Neural cell (in vitro differentiated cells): ENCODE results near the gene PTPRK. TPM values are rescaled to one million over a fixed set of nuclear protein-coding genes. Genes with fewer than 3 reads are reported as not detected.

Experiments used
- H2AFZ ChIP-seq: fragments of 200-600, 300-800 bp; sonication (generic), shearing (Covaris generic); 2 replicates; pipeline ENCODE4 v1.6.0; 2014; ENCODE audit warnings: low read depth, mild to moderate bottlenecking, antibody characterized with exemption, low read length, moderate library complexity
- H3F3A ChIP-seq: fragments of 200-600 bp; shearing (Covaris generic); 2 replicates; pipeline ENCODE4 v1.6.1; 2016; ENCODE audit warnings: mild to moderate bottlenecking, moderate library complexity, mixed read lengths, antibody characterized with exemption, low read length; ENCODE audit not compliant: insufficient read depth, poor library complexity, severe bottlenecking
- H3K27ac ChIP-seq: fragments of 200-600, 300-800 bp; sonication (generic), shearing (Covaris generic); 2 replicates; pipeline ENCODE4 v1.5.1; 2014; ENCODE audit warnings: mild to moderate bottlenecking, low read length, moderate library complexity
- H3K27me3 ChIP-seq: fragments of 300-800, 200-600 bp; sonication (generic), shearing (Covaris generic); 2 replicates; pipeline ENCODE4 v1.6.0; 2014; ENCODE audit warnings: mild to moderate bottlenecking, low read depth, low read length, moderate library complexity; ENCODE audit not compliant: insufficient read depth
- H3K36me3 ChIP-seq: fragments of 300-800, 200-600 bp; sonication (generic), shearing (Covaris generic); 2 replicates; pipeline ENCODE4 v1.5.1; 2014; ENCODE audit warnings: mild to moderate bottlenecking, antibody characterized with exemption, low read length, moderate library complexity; ENCODE audit not compliant: insufficient read depth
- H3K4me2 ChIP-seq: fragments of 300-800, 200-600 bp; sonication (generic), shearing (Covaris generic); 2 replicates; pipeline ENCODE4 v1.6.0; 2014; ENCODE audit warnings: mild to moderate bottlenecking, low read length
- H3K4me3 ChIP-seq: fragments of 300-800, 200-600 bp; sonication (generic), shearing (Covaris generic); 2 replicates; pipeline ENCODE4 v1.5.1; 2014; ENCODE audit warnings: mild to moderate bottlenecking, low read length, moderate library complexity
- H3K79me2 ChIP-seq: fragments of 200-600 bp; shearing (Covaris generic); replicated peaks from 2 replicates; pipeline ENCODE4 v1.6.0; 2014; ENCODE audit warnings: mild to moderate bottlenecking, low read length, moderate library complexity; ENCODE audit not compliant: insufficient read depth
- H3K9ac ChIP-seq: fragments of 300-800, 200-600 bp; sonication (generic), shearing (Covaris generic); 2 replicates; pipeline ENCODE4 v1.6.1; 2016; ENCODE audit warnings: mild to moderate bottlenecking, low read length, mixed read lengths
- H3K9me2 ChIP-seq: fragments of 200-600 bp; shearing (Covaris generic); 2 replicates; pipeline ENCODE4 v1.6.1; 2016; ENCODE audit warnings: mild to moderate bottlenecking, low read length, mixed read lengths; ENCODE audit not compliant: insufficient read depth
- H3K9me3 ChIP-seq: fragments of 200-600, 300-800 bp; sonication (generic), shearing (Covaris generic); 2 replicates; pipeline ENCODE4 v1.6.1; 2016; ENCODE audit warnings: mild to moderate bottlenecking, mixed run types, low read length, moderate library complexity, mixed read lengths
- H4K20me1 ChIP-seq: fragments of 200-600 bp; shearing (Covaris generic); 2 replicates; pipeline ENCODE4 v1.6.1; 2016; ENCODE audit warnings: mild to moderate bottlenecking, mixed run types; ENCODE audit not compliant: insufficient read depth
- CTCF ChIP-seq: fragments of 450-650 bp; IDR thresholded peaks from 2 replicates; pipeline ENCODE4 v1.5.1; 2014; ENCODE audit warnings: antibody characterized with exemption, mild to moderate bottlenecking, moderate library complexity; ENCODE audit not compliant: poor library complexity, severe bottlenecking
- EP300 ChIP-seq: fragments of 450-650 bp; conservative IDR thresholded peaks from 2 replicates; pipeline ENCODE4 v1.6.1; 2014; ENCODE audit warnings: antibody characterized with exemption, mild to moderate bottlenecking, moderate library complexity; ENCODE audit not compliant: poor library complexity, severe bottlenecking
- EZH2 ChIP-seq: fragments of 200-600, 300-800 bp; shearing (Covaris generic), sonication (generic); IDR thresholded peaks from 2 replicates; pipeline ENCODE4 v1.6.1; 2014; ENCODE audit warnings: antibody characterized with exemption, low read length, borderline replicate concordance, mild to moderate bottlenecking; ENCODE audit not compliant: insufficient read depth, poor library complexity, severe bottlenecking
- MXI1 ChIP-seq: fragments of 450-650 bp; conservative IDR thresholded peaks from 2 replicates; pipeline ENCODE4 v1.6.1; 2014; ENCODE audit warnings: antibody characterized with exemption, mild to moderate bottlenecking; ENCODE audit not compliant: poor library complexity, severe bottlenecking
- POLR2AphosphoS5 ChIP-seq: IDR thresholded peaks from 2 replicates; pipeline ENCODE4 v1.6.1; 2012
- RAD21 ChIP-seq: fragments of 450-650 bp; conservative IDR thresholded peaks from 2 replicates; pipeline ENCODE4 v1.6.1; 2014; ENCODE audit warnings: antibody characterized with exemption, mild to moderate bottlenecking, moderate library complexity
- REST ChIP-seq: IDR thresholded peaks from 2 replicates; pipeline ENCODE4 v1.6.1; 2012; ENCODE audit warnings: borderline replicate concordance
- SMC3 ChIP-seq: fragments of 450-650 bp; conservative IDR thresholded peaks from 2 replicates; pipeline ENCODE4 v1.6.1; 2014; ENCODE audit warnings: antibody characterized with exemption, mild to moderate bottlenecking, moderate library complexity; ENCODE audit not compliant: poor library complexity
- TAF1 ChIP-seq: IDR thresholded peaks from 2 replicates; pipeline ENCODE4 v1.6.1; 2012; ENCODE audit warnings: low read depth
- polyA plus RNA-seq: library from polyadenylated mRNA; depleted of rRNA; stranded (reverse); fragments of >200 nt; gene quantifications from 2 replicates; pipeline ENCODE4 v1.2.3, GENCODE V29; 2014

Gene PTPRK
- polyA plus RNA-seq, 1 donor from 2014 or later, result 10.4 TPM

- H3K9ac ChIP-seq, result no peak overlapping the region
- no peaks in the 10 kb centered on the region for H3K36me3 ChIP-seq
- H3K9me3 ChIP-seq, result no peaks in the 10 kb centered on the region
- H3F3A ChIP-seq, result no peaks in the 10 kb centered on the region
- no peaks in the 10 kb centered on the region for H3K9me2 ChIP-seq
- no peak overlapping the region for H3K4me3 ChIP-seq
- no peak for TF ChIP-seq REST
- TF ChIP-seq EZH2, result no peak
- no peak for TF ChIP-seq CTCF
- no peak for TF ChIP-seq POLR2AphosphoS5
- no peak for TF ChIP-seq SMC3
- no peak for TF ChIP-seq TAF1
- TF ChIP-seq EP300, result no peak
- TF ChIP-seq MXI1, result no peak
- TF ChIP-seq RAD21, result no peak
- no peak overlapping the region for H3K27ac ChIP-seq
- H3K27me3 ChIP-seq, result no peaks in the 10 kb centered on the region
- no peaks in the 10 kb centered on the region for H4K20me1 ChIP-seq
- no peak overlapping the region for H2AFZ ChIP-seq
- H3K79me2 ChIP-seq, result no peaks in the 10 kb centered on the region
- H3K4me2 ChIP-seq, result no peak overlapping the region
Measured at GRCh38 chr6:128528241-128528640, 7.8 kb upstream of the PTPRK start.

- no peaks in the 10 kb centered on the region for H3K79me2 ChIP-seq
- no peaks in the 10 kb centered on the region for H3K36me3 ChIP-seq
- H3K27ac ChIP-seq, result no peak overlapping the region
- no peak for TF ChIP-seq RAD21
- TF ChIP-seq EP300, result no peak
- no peak for TF ChIP-seq SMC3
- TF ChIP-seq REST, result no peak
- H3K27me3 ChIP-seq, result no peaks in the 10 kb centered on the region
- H3K9me3 ChIP-seq, result no peaks in the 10 kb centered on the region
- H3K4me2 ChIP-seq, result no peak overlapping the region
- no peak overlapping the region for H2AFZ ChIP-seq
- H4K20me1 ChIP-seq, result no peaks in the 10 kb centered on the region
- H3K4me3 ChIP-seq, result no peak overlapping the region
- no peaks in the 10 kb centered on the region for H3F3A ChIP-seq
- H3K9me2 ChIP-seq, result no peaks in the 10 kb centered on the region
- no peak overlapping the region for H3K9ac ChIP-seq
Measured at GRCh38 chr6:128527375-128527774, 7.0 kb upstream of the PTPRK start.
